IPS-15b (cell line): ENCODE results near the gene LRRC14B.
"Not testable (repeated sequence)": the region's sequence is repeated elsewhere in the genome, so short reads cannot be mapped to it uniquely, and the experiment has no call there.

Experiments used
- H3K27me3 ChIP-seq: one replicate; pipeline ENCODE4 v1.6.1; 2013; ENCODE audit warnings: low read length; ENCODE audit not compliant: control insufficient read depth, insufficient read depth
- H3K36me3 ChIP-seq: one replicate; pipeline ENCODE4 v1.6.1; 2013; ENCODE audit warnings: low read length; ENCODE audit not compliant: control insufficient read depth, insufficient read depth
- H3K4me1 ChIP-seq: one replicate; pipeline ENCODE4 v1.6.1; 2013; ENCODE audit warnings: mild to moderate bottlenecking, low read length; ENCODE audit not compliant: control insufficient read depth, insufficient read depth
- H3K4me3 ChIP-seq: one replicate; pipeline ENCODE4 v1.5.1; 2013; ENCODE audit warnings: low read depth, low read length
- H3K9ac ChIP-seq: one replicate; pipeline ENCODE4 v1.6.1; 2013; ENCODE audit warnings: low read depth, mild to moderate bottlenecking, low read length
- H3K9me3 ChIP-seq: one replicate; pipeline ENCODE4 v1.6.1; 2013; ENCODE audit warnings: mild to moderate bottlenecking, low read length; ENCODE audit not compliant: control insufficient read depth, insufficient read depth

Gene LRRC14B

DNA sequence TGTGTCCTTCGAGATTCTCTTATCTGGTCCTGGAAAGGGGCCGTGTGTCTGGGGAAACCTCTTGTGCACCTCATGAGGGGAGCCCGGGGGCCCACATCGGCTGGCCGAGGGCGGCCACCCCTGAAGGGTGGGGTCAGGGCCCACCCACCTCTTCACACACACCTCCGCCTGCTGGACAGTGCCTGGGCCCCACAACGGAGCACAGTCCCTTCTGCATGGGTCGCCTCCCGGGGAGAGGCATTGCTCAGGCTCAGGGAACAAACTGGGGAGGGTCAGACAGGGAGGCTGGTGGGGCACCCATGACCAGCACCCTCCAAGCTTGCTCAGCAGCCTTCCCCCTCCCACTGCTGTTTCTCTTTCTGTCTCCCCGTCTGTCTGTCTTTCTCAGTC is 1.3 kb upstream of the LRRC14B start:
- Histone ChIP-seq H3K9ac (no peak overlapping the region), H3K4me1 (peaks cover 3% of the 10 kb centered on the region), H3K36me3 (peaks cover 2% of the 10 kb centered on the region), H3K9me3 (no peaks in the 10 kb centered on the region), H3K4me3 (no peak overlapping the region), H3K27me3 (no peaks in the 10 kb centered on the region)

DNA sequence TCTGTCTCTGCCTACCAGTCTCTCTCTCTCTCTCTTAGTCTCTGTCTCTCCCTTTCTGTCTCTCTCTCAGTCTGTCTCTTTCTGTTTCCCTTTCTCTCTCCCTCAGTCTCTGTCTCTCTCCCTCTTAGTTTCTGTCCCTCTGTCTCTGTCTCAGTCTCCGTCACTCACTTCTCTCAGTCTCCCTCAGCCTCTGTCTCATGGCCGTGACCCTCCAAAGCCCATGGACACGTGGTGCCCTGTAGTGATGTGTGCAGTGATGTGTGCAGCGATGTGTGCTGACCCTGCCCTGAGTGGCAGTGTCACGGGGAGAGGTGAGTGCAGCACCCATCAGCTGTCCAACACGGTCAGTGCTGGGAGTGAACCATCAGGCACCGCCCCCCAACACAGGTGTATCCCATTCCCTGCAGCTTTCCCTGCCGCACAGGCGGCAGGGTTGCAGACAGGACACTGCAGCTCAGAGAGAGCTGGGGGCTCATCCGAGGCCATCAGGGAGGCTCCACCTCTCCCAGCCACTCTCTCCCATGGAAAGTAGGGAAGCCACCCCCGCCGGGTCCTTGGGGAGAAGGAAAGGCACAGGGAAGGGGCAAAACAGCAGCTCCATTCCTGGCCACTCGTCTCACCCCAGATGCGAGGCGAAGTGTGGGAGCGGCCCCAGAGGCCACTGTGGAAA is 794 bp upstream of the LRRC14B start:
- Histone ChIP-seq H3K4me3 (no peak overlapping the region), H3K27me3 (no peaks in the 10 kb centered on the region)

DNA sequence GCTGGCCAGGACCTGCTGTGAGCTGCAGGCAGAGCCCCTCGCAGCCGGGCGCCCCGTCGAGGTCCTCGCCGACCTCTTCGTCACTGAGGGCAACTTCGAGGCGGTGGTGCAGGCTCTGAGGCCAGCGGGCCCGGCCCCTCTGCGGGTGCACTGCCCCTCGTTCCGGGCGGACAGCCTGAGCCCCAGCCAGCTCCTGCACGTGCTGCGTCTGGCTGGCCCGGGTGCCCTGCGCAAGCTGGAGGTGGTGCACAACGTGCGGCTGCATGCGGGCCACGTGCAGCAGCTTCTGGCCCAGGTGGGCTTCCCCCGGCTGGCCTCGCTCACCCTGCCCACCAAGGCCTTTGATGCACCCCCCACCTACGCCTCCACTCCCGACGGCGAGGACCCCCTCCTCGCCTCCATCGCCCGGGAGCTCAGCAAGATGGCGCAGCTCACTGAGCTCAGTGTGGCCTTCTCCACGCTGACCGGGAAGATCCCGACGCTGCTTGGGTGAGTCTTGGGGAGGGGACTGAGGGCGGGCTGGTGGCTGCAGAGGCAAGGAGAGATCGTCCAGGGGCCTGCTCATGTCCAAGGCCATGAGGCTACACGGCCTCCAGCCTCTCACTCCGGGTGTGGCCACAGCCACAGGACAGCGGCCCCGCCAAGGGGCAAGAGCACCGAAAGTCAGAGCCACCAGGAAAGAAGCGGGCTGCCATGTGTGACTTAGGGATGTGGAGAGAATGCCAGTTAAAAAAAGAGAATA is 825 bp downstream of the LRRC14B start:
- no peak overlapping the region for H3K9ac ChIP-seq
- H3K36me3 ChIP-seq = peaks cover 2% of the 10 kb centered on the region
- H3K4me1 ChIP-seq = peaks cover 3% of the 10 kb centered on the region
- H3K9me3 ChIP-seq = no peaks in the 10 kb centered on the region
- H3K4me3 ChIP-seq = no peak overlapping the region
- H3K27me3 ChIP-seq = no peaks in the 10 kb centered on the region

More for the DNA sequence above, 794 bp upstream of the LRRC14B start:
- H3K9ac ChIP-seq = no peak overlapping the region
- peaks cover 3% of the 10 kb centered on the region for H3K4me1 ChIP-seq
- H3K9me3 ChIP-seq = no peaks in the 10 kb centered on the region
- H3K36me3 ChIP-seq = peaks cover 2% of the 10 kb centered on the region

DNA sequence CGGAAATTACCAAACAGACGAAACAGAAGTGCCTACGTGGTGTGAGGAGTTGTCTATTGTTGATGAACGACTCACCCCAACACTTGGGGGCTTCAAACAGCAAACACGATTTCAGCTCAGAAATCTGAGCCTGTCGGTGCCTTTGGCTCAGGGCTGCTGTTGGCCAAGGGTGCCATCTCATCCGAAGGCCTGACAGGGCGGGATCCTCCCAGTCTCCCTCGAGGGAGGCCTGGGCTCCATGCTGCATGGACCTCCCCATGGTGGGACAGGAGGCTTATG is 1.3 kb downstream of the LRRC14B start:
- H3K4me3 ChIP-seq = no peak overlapping the region
- H3K36me3 ChIP-seq = peaks cover 2% of the 10 kb centered on the region
- H3K4me1 ChIP-seq = peaks cover 3% of the 10 kb centered on the region
- H3K9ac ChIP-seq = no peak overlapping the region
- no peaks in the 10 kb centered on the region for H3K9me3 ChIP-seq
- no peaks in the 10 kb centered on the region for H3K27me3 ChIP-seq

DNA sequence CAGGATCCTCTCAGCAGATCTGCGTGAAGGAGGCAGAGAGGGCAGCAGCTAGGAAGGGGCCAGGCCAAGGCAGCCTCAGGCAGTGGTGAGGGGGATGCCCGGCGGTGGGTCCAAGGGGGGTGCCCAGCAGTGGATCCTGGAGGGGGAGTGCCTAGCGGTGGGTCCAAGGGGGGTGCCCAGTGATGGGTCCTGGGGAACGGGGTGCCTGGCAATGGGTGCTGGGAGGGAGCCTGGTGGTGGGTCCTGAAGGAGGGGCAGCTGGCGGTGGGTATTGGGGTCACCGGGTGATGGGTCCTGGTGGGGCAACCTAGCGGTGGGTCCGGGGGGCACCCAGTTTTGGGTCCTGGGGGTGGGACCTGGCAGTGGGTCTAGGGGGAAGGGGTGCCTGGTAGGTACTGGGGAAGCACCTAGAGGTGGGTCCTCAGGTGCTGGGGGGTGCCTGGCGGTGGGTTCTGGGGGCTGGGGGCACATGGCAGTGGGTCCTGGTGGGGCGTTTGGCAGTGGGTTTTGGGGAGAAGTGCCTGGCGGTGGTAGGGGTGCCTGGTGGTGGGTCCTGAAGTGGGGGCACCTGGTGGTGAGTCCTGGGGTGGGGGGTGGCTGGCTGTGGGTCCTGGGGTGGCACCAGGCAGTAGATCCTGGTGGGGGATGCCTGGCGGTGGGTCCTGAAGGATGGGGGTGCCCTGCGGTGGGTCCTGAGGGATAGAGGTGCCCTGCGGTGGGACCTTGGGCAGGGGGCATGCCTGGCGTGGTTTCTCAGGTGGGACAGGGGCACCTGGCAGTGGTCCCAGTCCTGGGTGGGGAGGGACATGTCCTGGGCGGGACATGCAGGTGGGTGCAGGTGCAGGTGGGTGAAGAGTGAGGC is 1.9 kb downstream of the LRRC14B start:
- Histone ChIP-seq H3K36me3 (peaks cover 2% of the 10 kb centered on the region), H3K9me3 (no peaks in the 10 kb centered on the region), H3K9ac (no peak overlapping the region), H3K4me1 (peaks cover 2% of the 10 kb centered on the region), H3K4me3 (no peak overlapping the region), H3K27me3 (no peaks in the 10 kb centered on the region)

DNA sequence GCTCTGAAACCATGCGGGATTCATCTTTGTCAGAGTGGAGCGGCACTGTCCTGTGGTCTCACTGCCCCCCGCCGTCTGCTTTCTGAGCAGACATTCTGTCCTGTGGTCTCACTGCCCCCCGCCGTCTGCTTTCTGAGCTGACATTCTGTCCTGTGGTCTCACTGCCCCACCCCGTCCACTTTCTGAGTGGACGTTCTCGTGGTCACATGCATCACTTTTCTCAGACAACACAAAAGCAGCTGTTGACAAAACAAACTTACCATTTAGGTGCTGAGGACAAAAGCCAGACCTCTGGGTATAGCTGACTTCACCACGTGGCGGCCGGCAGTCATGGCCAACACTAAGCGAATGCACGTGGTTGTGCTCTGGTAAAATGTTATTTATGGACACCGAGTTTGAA is 2.8 kb downstream of the LRRC14B start:
- Histone ChIP-seq H3K27me3 (no peaks in the 10 kb centered on the region), H3K9ac (no peak overlapping the region), H3K9me3 (no peaks in the 10 kb centered on the region), H3K4me1 (no peaks in the 10 kb centered on the region), H3K4me3 (no peak overlapping the region), H3K36me3 (peaks cover 3% of the 10 kb centered on the region)

DNA sequence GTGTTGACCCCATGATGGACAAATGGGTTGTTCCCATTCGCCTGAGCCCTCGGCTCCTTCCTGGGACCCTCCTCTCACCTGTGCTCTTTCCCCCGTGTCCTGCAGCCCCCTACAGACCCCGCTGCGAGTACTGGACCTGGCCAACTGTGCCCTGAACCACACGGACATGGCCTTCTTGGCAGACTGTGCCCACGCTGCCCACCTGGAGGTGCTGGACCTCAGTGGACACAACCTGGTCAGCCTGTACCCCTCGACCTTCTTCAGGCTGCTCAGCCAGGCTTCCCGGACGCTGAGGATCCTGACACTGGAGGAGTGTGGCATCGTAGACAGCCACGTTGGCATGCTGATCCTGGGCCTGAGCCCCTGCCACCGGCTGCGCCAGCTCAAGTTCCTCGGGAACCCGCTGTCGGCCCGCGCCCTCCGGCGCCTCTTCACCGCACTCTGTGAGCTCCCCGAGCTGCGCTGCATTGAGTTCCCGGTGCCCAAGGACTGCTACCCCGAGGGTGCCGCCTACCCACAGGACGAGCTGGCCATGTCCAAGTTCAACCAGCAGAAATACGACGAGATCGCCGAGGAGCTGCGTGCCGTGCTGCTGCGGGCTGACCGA is 3.4 kb downstream of the LRRC14B start:
- no peaks in the 10 kb centered on the region for H3K4me1 ChIP-seq
- H3K9me3 ChIP-seq = no peaks in the 10 kb centered on the region
- H3K4me3 ChIP-seq = no peak overlapping the region
- no peaks in the 10 kb centered on the region for H3K27me3 ChIP-seq
- no peak overlapping the region for H3K9ac ChIP-seq
- peaks cover 2% of the 10 kb centered on the region for H3K36me3 ChIP-seq

DNA sequence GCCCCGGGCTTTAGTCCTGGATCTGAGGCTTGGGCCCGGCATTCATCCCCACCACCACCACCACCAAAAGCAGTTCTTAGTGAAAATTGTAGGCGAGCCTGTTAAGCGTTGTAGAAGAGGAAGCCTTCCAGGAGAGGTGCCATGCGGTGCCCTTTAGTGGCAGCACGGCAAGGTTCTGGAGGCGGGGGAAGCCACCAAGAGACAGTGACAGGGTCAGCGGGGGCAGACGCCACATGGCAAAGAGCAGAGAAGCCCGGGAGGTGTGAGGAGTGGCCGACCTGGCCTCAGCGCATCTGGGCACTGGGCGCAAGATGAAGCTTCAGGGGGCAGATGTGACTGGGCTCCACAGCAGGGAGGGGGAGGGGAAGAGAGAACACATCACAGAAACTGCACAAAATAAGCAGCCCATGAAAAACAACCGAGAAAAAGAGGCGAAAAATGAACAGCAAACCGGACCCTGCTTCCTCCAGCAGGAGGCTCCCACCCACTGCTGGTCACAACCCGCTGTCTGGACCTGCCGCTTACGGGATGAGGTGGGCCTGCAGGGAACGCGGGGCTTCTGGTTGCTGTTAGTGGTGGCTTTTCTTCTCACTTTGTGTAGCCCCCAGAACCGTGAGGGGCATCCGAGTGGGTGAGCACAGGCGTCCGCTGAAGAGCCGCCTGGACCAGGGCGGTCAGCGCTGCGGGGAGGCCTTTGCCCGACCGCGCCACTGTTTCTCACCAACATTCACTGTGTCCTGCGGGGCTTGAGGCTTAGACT is 4.3 kb downstream of the LRRC14B start:
- no peak overlapping the region for H3K9ac ChIP-seq
- no peaks in the 10 kb centered on the region for H3K27me3 ChIP-seq
- H3K4me3 ChIP-seq = no peak overlapping the region
- no peaks in the 10 kb centered on the region for H3K4me1 ChIP-seq
- no peaks in the 10 kb centered on the region for H3K9me3 ChIP-seq
- H3K36me3 ChIP-seq = peaks cover 2% of the 10 kb centered on the region

DNA sequence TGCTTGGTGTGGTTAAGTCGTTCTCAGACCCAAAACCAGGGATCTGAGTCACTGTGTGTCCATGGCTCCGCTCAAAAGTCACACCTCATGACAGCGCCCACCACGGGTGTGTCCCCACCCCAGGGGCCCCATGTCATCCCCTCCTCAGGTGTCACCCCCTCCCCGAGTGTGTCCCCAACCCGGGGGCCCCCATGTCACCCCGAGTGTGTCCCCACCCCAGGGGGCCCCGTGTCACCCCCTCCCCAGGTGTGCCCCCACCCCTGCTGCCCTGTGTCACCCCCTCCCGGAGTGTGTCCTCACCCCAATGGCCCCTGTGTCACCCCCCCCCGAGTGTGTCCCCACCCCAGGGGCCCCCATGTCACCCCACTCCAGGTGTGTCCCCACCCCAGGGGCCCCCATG is 5.1 kb downstream of the LRRC14B start:
- Histone ChIP-seq H3K4me3 (no peak overlapping the region), H3K4me1 (no peaks in the 10 kb centered on the region)

DNA sequence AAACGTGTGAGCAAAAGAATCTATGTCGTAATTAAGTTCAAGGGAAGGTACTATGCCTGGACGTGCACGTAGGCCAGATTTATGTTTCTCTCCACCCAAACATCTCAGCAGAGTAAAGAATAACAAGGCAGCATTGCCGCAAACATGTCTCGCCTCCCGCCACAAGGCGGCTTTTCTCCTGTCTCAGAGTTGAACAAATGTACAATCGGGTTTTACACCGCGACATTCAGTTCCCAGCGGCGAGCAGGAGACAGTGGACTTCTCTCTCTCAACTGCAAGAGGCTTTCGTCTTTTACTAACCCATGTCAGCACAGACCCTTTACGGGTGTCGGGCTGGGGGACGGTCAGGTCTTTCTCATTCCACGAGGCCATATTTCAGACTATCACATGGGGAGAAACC is 5.7 kb downstream of the LRRC14B start:
- H3K36me3 ChIP-seq, H3K9me3 ChIP-seq, H3K27me3 ChIP-seq, H3K9ac ChIP-seq, H3K4me3 ChIP-seq, H3K4me1 ChIP-seq: not testable (repeated sequence)

More for the DNA sequence above, 5.1 kb downstream of the LRRC14B start:
- H3K9ac ChIP-seq = no peak overlapping the region
- peaks cover 2% of the 10 kb centered on the region for H3K36me3 ChIP-seq
- H3K9me3 ChIP-seq = no peaks in the 10 kb centered on the region
- no peaks in the 10 kb centered on the region for H3K27me3 ChIP-seq

DNA sequence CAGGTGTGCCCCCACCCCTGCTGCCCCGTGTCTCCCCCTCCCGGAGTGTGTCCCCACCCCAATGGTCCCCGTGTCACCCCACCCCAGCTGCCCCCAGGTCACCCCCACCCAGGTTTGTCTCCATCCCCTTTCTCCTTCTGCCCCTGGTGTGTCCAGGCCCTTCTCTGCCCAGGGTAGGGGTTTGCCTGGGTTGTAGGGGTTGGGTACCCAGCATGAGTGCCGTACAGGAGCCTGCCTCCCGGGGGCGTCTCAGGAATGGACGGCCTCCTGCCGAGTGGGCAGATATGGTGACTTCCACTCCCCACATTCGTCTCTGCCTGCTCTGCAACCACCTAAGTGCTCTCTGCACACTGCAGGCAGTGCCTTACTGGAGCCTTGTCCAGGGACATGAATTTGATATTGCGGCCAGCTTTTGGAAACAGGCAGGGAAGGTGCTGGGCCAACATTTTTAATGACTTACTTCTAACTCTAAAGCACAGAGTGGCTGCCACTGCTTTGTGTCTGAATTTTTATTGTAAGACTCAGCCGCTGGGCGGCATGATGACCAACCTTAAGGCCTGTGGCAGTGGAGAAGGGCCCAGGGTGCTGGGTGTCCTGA is 6.7 kb downstream of the LRRC14B start:
- Histone ChIP-seq H3K36me3 (peaks cover 2% of the 10 kb centered on the region), H3K4me1 (no peaks in the 10 kb centered on the region), H3K4me3 (no peak overlapping the region), H3K9me3 (no peaks in the 10 kb centered on the region), H3K9ac (no peak overlapping the region), H3K27me3 (no peaks in the 10 kb centered on the region)
